Measurements from ENCODE around the gene HDLBP.
"Not testable (repeated sequence)": the region's sequence is repeated elsewhere in the genome, so short reads cannot be mapped to it uniquely, and the experiment has no call there.

HDLBP gene

DNA sequence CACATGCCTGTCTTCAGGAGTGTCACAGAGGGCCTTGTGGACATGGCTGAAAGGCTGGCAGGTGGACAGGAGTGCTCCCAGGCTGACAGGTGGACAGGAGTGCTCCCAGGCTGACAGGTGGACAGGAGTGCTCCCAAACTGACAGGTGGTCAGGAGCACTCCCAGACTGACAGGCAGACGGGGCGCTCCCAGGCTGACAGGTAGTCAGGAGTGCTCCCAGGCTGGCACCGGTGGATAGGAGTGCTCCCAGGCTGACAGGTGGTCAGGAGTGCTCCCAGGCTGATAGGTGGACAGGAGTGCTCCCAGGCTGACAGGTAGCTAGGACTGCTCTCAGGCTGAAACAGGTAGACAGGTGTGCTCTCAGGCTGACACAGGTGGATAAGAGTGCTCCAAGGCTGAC, 110.4 kb downstream of the HDLBP start:
- no peak for DNase-seq

- no peak for DNase-seq
Measured at GRCh38 chr2:241204490-241204889, 111.0 kb downstream of the HDLBP start.

DNA sequence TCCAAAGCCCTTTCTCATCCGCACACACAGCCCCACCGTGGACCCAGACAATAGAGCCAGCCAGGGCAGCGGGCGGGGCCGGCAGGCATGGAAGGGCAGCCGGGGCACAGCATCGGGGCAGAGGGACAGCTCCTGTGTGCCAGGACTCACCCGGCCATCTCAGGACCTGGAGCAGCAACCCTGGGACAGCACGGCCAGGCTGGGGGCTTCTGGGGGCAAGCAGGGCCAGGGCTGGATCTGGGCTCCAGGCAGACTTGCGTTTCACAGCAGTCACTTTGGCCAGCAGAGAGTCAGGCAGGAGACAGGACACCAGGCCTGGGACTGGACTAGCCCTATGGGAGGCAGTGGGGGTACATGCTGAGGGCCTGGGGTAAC, 111.5 kb downstream of the HDLBP start:
- DNase-seq, result no peak

DNA sequence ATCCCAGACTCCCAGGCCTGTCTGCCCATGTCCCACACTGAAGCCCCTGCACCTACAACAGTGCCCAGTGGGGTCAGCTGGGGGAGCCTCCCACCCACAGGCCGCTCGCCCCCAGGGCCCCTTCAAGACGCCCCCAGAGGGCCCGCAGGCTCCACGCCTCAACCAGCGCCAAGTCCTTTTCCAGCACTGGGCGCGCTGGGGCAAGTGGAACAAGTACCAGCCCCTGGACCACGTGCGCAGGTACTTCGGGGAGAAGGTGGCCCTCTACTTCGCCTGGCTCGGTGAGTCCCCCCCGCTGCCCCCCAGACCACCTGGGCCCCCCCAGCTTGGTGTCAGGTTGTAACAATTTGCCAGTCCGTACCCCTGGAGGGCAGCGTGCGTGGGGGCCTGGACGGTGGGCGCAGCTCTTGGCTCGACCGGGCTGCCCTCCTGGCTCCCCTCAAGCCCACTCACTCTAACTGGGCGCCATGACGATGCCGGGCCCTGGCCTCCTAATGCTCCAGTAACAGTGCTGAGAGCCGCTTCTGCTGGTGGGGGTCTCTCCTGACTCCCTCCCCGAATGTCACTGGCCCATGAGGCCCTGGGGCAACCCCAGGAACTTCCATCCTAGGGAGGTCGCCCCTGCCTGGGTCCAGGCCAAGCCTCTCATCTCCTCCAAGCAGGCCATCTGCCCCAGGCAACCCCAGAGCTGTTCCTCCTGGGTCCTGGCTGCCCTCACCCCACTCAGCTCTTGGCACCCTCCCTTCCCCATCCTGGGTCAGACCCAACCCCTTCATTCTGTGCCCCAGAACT, 112.1 kb downstream of the HDLBP start:
- DNase-seq, result no peak

DNA sequence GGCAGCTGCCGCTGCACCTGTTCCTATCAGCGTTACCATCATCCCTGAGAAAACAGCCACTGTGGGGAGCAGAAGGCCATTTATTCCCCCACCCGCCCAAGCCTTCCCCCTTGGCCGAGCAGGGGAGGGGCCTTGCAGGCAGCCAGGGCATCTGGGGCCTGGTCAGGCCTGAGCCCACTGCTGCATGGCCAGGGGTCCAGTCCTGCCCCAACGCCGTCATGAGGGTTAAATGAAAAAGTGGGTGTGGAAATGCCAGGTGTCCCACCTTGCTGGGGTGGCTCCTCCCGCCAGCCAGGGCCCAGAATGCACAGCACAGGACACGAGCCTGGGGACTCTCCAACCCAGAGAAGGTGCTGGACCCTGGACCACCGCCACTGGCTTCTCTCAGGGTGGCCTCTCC, 112.8 kb downstream of the HDLBP start:
- DNase-seq, result no peak

GRCh38 chr2:241202268-241202585, 113.2 kb downstream of the HDLBP start:
- no peak for DNase-seq

DNA sequence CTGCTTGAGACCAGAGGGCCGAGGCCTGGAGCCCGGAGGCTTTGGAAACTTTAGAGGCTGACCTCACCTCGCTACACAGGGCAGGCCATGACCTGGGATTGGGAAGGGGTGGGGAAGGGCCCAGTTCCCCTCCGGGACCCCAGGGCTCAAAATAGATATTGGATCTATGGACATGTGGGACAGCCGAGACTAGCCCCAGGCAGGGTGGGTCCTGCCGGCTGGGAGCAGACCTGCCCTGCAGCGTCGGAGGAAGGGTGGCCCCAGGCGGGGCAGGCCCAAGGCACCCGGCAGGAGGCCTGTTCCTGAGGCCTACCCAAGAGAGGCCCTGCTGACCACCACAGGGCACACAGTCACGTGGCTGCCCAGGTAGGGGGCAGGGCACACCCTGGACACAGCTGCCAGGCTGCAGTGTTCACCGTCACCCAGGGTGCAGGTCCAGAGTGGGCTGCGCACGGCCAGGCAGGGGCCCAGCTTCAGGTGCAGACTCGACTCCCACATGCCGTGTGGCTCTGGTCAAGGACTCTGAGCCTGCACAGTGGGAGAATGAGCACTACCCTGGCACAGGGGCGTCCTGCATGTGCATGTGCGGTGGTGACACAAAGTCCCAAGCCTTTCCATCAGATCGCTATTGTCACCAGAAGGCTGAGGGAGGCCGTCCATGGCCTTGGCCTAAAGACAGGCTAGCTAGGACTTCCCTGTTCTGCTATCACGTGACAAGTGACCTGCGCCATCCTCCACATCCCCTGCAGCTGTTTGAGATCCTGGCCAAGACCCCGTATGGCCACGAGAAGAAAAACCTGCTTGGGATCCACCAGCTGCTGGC, 113.8 kb downstream of the HDLBP start:
- no peak for DNase-seq

DNA sequence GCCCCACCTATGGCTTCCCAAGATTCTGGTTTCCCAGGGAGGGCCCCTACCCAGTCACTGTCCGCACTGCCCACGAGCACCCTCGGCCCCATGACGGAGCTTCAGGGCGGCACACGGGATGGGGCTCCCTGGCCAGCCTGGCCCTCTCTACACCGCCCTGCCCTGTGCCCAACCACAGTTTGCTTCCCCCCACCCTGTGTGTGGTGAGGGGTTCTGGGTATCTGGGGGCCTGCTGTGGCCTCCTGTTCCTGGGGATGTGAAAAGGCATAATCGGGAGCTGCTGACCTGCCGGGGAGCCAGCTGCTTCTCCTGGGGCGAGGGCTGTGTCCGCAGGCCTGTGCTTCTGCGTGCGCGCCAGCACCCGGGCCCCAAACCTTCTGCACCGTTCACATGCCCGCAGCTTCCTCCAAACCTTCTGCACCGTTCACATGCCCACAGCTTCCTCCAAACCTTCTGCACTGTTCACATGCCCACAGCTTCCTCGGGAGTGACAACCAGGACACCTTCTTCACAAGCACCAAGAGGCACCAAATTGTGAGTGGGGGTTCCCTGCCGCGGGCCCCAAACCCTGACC, 114.6 kb downstream of the HDLBP start:
- DNase-seq, result no peak

GRCh38 chr2:241199897-241200821, 115.3 kb downstream of the HDLBP start:
- DNase-seq, result no peak

DNA sequence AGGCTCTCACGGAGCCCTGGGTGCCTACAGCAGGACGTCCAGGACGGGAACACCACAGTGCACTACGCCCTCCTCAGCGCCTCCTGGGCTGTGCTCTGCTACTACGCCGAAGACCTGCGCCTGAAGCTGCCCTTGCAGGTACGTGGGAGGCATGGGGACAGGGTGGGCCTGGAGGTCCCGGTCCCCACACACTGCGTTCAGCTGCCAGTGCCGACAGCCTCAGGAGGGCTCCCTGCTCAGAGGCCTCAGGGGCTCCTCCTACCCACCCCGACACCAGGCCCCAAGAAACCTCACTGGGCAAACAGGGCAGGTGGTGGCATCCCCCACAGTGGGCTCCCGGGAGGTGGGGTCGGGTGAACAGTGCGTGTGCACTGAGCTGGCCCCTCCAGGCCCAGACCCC, 116.2 kb downstream of the HDLBP start:
- DNase-seq, result no peak

DNA sequence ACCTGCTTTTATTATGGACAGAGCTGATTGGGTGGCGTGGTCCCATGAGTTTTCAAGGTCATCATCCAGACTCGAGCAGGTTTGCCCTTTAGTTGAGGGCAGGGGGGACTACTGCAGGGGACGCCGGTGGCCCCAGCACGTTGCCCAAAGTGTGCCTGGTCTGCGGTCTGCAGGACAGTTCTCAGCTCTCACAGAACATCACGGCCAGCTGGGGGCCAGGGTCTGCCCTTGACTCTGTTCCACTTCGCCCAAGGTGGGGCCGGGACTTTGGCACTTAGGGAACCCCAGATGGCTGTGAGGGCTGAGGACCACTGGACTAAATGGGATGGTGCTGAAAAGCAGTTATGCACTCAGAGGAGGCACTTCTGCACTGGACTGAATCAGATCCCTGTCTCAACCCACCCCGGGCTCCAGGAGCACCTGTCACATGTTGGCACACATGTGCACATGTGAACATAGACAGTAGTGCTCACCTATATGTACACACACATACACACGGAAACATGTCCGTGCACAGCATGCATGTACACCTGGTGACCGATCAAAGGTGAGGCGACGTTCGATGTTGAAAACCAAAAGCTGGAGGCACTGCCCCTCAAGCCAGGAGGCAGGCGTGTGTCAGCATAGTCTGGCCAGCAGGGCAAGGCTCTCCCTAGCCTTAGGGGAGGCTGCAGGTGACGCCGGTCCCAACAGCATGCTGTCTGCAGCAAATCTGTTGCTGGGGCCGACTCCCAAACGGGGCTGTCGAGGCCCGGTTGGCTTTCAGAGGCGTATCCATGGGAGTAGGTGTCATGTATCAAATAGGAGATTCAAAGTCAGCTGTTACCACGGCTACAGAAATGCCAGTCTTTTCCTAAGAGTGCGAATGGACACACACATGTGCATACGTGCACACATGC, 116.8 kb downstream of the HDLBP start:
- no peak for DNase-seq

- DNase-seq, result no peak
Measured at GRCh38 chr2:241197947-241198346, 117.5 kb downstream of the HDLBP start.

DNA sequence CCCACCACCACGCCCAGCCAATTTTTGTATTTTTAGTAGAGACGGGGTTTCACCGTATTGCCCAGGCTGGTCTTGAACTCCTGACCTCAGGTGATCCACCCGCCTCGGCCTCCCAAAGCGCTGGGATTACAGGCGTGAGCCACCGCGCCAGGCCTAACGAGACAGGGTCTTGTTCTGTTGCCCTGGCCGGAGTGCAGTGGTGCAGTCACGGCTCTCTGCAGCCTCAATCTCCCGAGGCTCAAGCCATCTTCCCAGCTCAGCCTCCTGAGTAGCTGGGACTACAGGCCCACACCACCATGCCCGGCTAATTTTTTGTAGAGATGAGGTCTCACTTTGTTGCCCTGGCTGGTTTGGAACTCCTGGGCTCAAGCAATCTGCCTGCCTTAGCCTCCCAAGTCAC, 118.2 kb downstream of the HDLBP start:
- DNase-seq, result not testable (repeated sequence)

DNA sequence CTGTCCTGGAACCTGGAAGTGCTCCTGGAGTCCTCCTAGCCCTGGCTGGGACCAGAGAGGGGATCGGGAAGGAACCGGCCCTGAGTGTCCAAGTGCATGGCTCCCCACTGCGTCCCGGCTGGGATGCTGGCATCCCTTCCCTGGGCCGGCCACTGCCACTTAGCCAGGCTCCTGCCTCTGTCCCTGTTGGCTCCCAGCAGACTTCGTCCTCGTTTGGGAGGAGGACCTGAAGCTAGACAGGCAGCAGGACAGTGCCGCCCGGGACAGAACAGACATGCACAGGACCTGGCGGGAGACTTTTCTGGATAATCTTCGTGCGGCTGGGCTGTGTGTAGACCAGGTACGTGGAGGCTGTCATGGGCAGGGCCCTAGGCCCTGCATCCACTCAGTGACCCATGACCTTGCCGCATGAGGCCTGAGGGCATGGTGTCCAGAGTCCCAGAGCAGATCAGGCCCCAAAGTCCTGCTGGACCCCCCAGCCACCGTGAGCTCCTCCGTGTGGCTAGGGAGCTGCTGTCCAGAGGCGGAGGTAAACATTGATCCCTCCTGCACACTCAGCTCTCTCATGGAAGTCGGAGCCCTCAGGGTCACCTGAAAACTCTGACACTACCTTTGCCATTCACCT, 119.9 kb downstream of the HDLBP start:
- no peak for DNase-seq

- no peak for DNase-seq
Measured at GRCh38 chr2:241194811-241195210, 120.7 kb downstream of the HDLBP start.

- DNase-seq, result no peak
Measured at GRCh38 chr2:241193271-241193670, 122.2 kb downstream of the HDLBP start.

DNA sequence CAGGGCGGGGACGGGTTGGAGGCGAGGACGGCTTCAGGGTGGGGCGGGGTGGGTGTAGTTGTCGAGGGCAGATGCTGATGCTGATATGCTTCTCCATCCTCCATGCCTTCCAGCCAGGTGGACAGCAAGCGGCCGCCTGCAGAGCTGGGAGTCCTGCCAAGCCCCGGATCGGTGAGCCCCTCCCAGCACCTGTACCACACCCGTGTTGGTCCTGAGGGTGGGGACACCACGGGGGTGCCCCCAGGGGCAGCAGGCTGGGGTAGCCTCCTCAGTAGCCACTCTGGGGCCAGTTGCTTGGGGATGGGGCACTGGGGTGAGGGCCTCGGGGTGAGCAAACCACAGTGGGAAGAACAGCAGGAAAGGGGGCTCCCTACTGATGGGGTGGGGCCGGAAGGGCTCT, 124.4 kb downstream of the HDLBP start:
- no peak for DNase-seq

GRCh38 chr2:241190291-241190981, 125.0 kb downstream of the HDLBP start:
- DNase-seq, result no peak

DNA sequence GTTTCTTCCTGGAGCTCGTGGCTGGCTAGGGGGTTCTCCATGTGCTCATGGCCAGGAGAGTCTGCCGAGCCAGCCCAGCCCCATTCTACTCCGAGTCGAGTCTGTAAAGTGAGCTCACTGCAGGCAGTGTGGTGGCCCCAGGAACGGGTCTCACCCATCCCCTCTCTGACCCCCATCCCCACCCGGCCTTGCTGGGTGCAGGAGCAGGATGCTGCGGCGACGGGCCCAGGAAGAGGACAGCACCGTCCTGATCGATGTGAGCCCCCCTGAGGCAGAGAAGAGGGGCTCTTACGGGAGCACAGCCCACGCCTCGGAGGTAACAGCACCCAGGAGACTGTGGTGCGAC, 125.6 kb downstream of the HDLBP start:
- no peak for DNase-seq

DNA sequence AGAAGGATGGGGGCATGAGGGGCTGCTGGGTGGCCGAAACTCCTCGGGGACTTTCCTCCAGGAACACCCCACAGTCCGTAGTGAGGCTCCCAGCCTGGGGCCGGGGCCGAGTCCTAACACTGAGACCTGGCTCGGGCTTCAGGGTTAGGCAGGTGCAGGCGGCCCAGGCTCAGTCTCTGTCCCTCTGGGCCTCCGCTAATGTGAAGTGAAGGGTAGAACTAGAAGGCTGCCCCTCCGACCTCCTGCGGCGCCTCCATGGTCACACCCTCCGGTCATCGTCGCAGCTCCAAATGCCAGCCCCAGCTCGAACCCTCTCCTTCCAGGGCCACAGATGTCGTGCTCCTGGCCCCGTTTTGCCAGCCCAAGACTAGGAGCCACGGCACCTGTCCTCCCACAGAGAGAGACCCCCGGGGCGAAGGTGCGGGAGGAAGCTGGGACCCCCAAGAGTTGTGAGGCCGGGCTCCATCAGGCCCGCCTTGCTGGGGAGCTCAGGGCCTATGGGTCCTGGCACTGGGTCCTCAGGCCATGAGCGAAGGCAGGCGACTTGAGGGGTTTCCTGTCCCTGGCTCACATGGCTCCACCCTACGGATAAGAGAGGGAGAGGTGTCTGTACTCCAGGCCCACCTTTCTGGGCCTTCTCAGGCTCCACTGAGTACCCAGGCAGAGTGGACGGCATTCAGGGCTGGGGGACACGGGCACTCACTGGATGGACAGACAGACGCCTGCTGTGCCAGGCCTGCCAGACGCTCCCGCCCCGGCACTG, 126.2 kb downstream of the HDLBP start:
- DNase-seq, result no peak

All from NCI-H1436 (cell line).